CD4-positive, alpha-beta memory T cell (primary cell): ENCODE results near the gene TRPM5. TPM values are rescaled to one million over a fixed set of nuclear protein-coding genes. Genes with fewer than 3 reads are reported as not detected.
A peak's percentile ranks its signal among the peaks of the same experiment; 100 is the strongest.

ENCODE experiments used
- CTCF ChIA-PET: fragments of 350-600 bp; sonication (Branson Sonifier 250); formaldehyde crosslinking; loops from one replicate; lab custom pipeline; 2021; ENCODE audit warnings: inconsistent platforms; ENCODE audit not compliant: partially characterized antibody; lab: Charles Lee
- POLR2A ChIA-PET: fragments of 350-600 bp; sonication (Branson Sonifier 250); formaldehyde crosslinking; loops from one replicate; lab custom pipeline; 2021; ENCODE audit not compliant: partially characterized antibody; lab: Charles Lee
- DNase-seq, 5 donors: peaks; one replicate each; pipeline versions ENCODE4 v3.0.0 to v3.0.0-alpha.2; 2020 to 2022; ENCODE audit warnings: mixed read lengths in 1 of 5
- H3K27ac ChIP-seq: one replicate; pipeline ENCODE4 v1.7.0; 2013; ENCODE audit warnings: low read depth, low read length
- H3K27me3 ChIP-seq: 2 replicates; pipeline ENCODE4 v1.7.0; 2013; ENCODE audit warnings: mild to moderate bottlenecking, low read length, moderate library complexity; ENCODE audit not compliant: insufficient read depth
- H3K36me3 ChIP-seq: 2 replicates; pipeline ENCODE4 v1.7.0; 2013; ENCODE audit warnings: mild to moderate bottlenecking, low read length, moderate library complexity; ENCODE audit not compliant: insufficient read depth
- H3K4me1 ChIP-seq: 2 replicates; pipeline ENCODE4 v1.7.0; 2013; ENCODE audit warnings: mild to moderate bottlenecking, low read length, moderate library complexity; ENCODE audit not compliant: insufficient read depth
- H3K4me3 ChIP-seq, 2 donors: one replicate each; pipeline ENCODE4 v1.7.0; 2013; ENCODE audit warnings: low read length in 2 of 2, mild to moderate bottlenecking in 1 of 2
- H3K9me3 ChIP-seq, 2 donors: one replicate each; pipeline ENCODE4 v1.7.0; 2013; ENCODE audit warnings: low read length in 2 of 2, control low read depth in 1 of 2; ENCODE audit not compliant: control insufficient read depth in 1 of 2
- H3K27ac Mint-ChIP-seq, 7 donors: one replicate each; pipeline ENCODE4 v1.8.0; 2020 to 2021; ENCODE audit warnings: mixed read lengths in 7 of 7, mild to moderate bottlenecking in 6 of 7, inconsistent platforms in 3 of 7, moderate library complexity in 3 of 7
- H3K27me3 Mint-ChIP-seq, 2 donors: one replicate each; pipeline ENCODE4 v1.8.0; 2020 to 2021; ENCODE audit warnings: mixed read lengths in 2 of 2
- H3K36me3 Mint-ChIP-seq, 2 donors: one replicate each; pipeline ENCODE4 v1.8.0; 2020 to 2021; ENCODE audit warnings: mixed read lengths in 2 of 2, inconsistent platforms in 1 of 2, mild to moderate bottlenecking in 1 of 2
- H3K4me1 Mint-ChIP-seq, 4 donors: one replicate each; pipeline ENCODE4 v1.8.0; 2020 to 2021; ENCODE audit warnings: mixed read lengths in 4 of 4, mild to moderate bottlenecking in 1 of 4
- H3K4me3 Mint-ChIP-seq, 8 donors: one replicate each; pipeline ENCODE4 v1.8.0; 2020 to 2021; ENCODE audit warnings: mixed read lengths in 8 of 8, mild to moderate bottlenecking in 7 of 8, moderate library complexity in 6 of 8, inconsistent platforms in 3 of 8
- H3K9me3 Mint-ChIP-seq, 8 donors: one replicate each; pipeline ENCODE4 v1.8.0; 2020 to 2021; ENCODE audit warnings: mixed read lengths in 8 of 8, mild to moderate bottlenecking in 5 of 8, inconsistent platforms in 3 of 8, moderate library complexity in 1 of 8
- intact Hi-C: fragments of 100-400 bp; cut with micrococcal nuclease; formaldehyde crosslinking; loops from one replicate; pipeline ENCODE4 v1.15.1; 2023
- polyA plus RNA-seq, 2 donors: library from polyadenylated mRNA; unstranded; fragments of 300-500 nt; fragmentation: Illumina TruSeq; gene quantifications; one replicate each; pipeline ENCODE4 v1.2.3, GENCODE V29; 2021
- total RNA-seq, 2 experiments: library from RNA; stranded (reverse); gene quantifications; one replicate each; pipeline ENCODE4 v1.2.3, GENCODE V29; 2021

The TRPM5 gene
- total and polyA plus RNA-seq, 4 experiments from 2014 or later: 0.19 to 0.23 TPM; not detected in 2

DNA sequence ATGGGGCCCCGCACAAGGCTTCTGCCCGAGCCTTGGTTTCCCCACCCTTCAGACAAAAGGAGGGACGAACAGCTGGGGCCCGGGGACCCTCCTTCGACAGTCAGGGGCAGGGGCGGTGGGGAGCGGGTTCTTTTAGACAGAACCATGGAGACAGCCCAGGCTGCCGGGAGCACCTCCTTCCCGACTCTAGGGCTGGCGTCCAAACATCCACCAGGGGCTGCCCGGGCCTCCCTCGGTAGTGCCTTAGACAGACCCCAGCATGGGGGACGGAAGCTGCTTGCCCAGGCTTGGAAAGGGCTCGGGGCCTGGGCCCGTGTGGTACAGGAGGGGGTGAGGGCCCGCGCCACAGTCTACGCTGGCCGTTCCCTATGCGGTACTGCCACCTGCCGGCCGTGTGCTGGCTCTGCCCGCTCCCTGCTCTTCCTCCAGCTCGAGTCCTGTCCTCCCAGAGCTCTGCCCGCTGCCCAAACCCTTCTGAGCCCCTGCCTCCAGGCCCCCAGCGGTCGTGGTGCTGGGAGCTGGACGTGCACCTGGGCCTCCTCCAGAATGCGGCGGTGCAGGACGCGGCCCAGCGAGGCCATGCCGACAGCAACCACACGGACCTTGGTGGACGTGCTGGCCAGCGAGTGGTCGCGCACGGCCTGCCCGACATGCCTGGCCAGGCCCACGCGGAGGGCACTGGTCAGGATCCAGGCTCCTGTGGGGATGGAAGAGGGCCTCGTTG is 23.6 kb downstream of the TRPM5 start:
- Mint-ChIP-seq H3K4me1 (peaks cover 0 to 7% (median 2%) of the 10 kb centered on the region in 4 donors), H3K27me3 (no peaks in the 10 kb centered on the region)

DNA sequence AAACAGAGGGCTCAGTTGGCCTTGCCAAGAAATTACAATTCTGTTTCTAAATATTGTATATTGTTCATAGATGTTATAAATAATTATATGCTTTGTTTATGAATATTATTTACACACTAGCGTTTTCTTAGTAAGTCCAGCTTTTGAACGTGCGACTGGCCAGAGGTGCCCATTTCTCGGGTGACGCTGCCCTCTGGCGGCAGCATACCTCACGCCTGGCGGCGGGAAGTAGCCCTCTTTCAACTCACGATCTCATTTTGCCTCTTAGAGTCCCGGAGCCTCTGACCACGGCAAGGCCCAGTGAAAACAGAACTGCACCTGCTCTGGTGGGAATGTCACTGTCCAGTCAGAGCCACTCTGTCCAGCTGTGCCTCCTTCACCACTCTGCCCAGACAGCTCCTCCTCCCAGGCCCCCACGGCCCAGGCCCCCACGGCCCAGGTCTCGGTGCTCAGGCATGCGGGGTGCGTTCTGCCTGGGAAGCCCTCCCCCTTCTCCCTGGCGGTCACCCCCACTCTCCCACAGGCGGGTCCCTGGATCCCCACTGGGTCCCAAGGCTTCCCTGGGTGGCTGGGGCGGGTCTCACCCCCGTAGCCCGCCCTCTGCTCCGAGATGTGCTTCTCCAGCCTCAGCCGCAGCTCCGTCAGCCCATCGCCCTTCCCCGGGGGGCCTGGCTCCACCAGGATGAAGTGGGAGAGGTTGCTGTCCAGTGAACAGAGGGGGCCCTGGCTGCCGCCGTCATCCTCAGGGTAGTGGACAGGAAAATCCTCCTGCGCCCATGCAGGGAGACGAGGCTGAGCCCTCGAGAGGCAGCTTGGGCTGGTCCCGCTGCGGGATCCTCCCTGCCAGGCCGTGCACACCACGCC is 24.4 kb downstream of the TRPM5 start:
- H3K4me3 Mint-ChIP-seq: peak overlapping the region in 1 of 8 donors; percentile 34
- Histone ChIP-seq H3K4me1 (peaks cover 11% of the 10 kb centered on the region), H3K36me3 (no peaks in the 10 kb centered on the region), H3K9me3 (no peaks in the 10 kb centered on the region), H3K4me3 (no peak overlapping the region), H3K27me3 (no peaks in the 10 kb centered on the region), H3K27ac (no peak overlapping the region)
- H3K27ac Mint-ChIP-seq: no peak overlapping the region
- H3K27me3 Mint-ChIP-seq: no peaks in the 10 kb centered on the region
- intact Hi-C loops: loop anchor here (1.0 kb wide), 2 partner anchors 20 to 234 kb away; partner anchors contain the start of gene TSSC4
- CTCF ChIA-PET: interaction anchor here (0.7 to 6.9 kb wide), 30 partner anchors 8 to 669 kb away, joined by 3 to 262 read pairs (median 5); partner anchors contain the start of genes C11orf21, TSPAN32 and TSSC4
- POLR2A ChIA-PET: interaction anchor here (1.2 to 3.4 kb wide), 5 partner anchors 19 to 233 kb away, joined by 3 to 37 read pairs (median 7); partner anchors contain the start of genes C11orf21, TSPAN32 and TSSC4
- peaks cover 0 to 7% (median 2%) of the 10 kb centered on the region in 4 donors for H3K4me1 Mint-ChIP-seq
- H3K36me3 Mint-ChIP-seq: no peaks in the 10 kb centered on the region
- no peaks in the 10 kb centered on the region for H3K9me3 Mint-ChIP-seq
- DNase-seq: peak in 4 of 5 donors; percentile 40 to 57 (median 48)

More for the DNA sequence above, 23.6 kb downstream of the TRPM5 start:
- DNase-seq: peak; percentile 64 to 73 (median 70)
- Histone ChIP-seq H3K4me1 (peaks cover 11% of the 10 kb centered on the region), H3K9me3 (no peaks in the 10 kb centered on the region), H3K4me3 (no peak overlapping the region), H3K36me3 (no peaks in the 10 kb centered on the region), H3K27ac (no peak overlapping the region), H3K27me3 (no peaks in the 10 kb centered on the region)
- ChIA-PET POLR2A (interaction anchor here (1.2 to 3.4 kb wide), 5 partner anchors 20 to 234 kb away, joined by 3 to 37 read pairs (median 5); partner anchors contain the start of genes C11orf21, TSPAN32 and TSSC4), CTCF (interaction anchor here (0.7 to 6.9 kb wide), 29 partner anchors 9 to 668 kb away, joined by 3 to 262 read pairs (median 5); partner anchors contain the start of genes C11orf21, TSPAN32 and TSSC4)
- H3K9me3 Mint-ChIP-seq: no peaks in the 10 kb centered on the region
- no peaks in the 10 kb centered on the region for H3K36me3 Mint-ChIP-seq
- no peak overlapping the region for H3K27ac Mint-ChIP-seq
- intact Hi-C loops: loop anchor here (1.0 kb wide), 2 partner anchors 20 to 234 kb away; partner anchors contain the start of gene TSSC4
- H3K4me3 Mint-ChIP-seq: peak overlapping the region in 1 of 8 donors; percentile 22

DNA sequence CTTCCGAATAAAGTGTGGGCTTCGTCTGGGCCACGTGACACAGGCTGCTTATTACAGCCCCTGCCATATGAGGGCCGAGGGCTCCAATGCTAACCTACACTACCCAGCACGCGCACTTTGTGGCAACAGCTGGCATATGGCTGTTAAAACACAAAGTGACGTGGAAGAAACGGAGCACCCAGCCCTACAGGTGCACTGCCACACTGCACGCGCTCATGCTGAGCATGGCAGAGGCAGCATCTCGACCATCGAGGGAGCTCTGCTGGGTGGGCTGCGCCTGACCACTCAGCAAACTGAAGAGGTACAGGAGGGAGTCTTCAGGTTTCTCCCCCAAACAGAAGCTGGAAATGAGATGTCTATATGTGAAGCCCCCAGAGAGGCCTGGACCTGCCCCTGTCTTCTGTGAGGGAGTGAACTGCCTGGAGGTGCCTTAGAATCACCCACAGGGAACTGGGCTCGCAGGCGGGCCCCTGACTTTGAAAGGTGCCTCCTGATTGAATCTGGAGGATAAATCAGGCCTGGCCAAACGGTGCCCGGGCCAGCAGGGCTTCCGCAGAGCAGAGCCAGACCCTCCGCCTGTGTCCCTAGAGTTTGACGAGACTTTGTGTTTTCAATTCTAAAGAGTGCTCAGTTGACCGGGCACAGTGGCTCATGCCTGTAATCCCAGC is 25.5 kb downstream of the TRPM5 start:
- H3K27ac Mint-ChIP-seq: peak overlapping the region in 1 of 7 donors; percentile 3
- H3K27me3 Mint-ChIP-seq: no peaks in the 10 kb centered on the region
- Histone ChIP-seq H3K36me3 (no peaks in the 10 kb centered on the region), H3K4me1 (peaks cover 11% of the 10 kb centered on the region), H3K9me3 (no peaks in the 10 kb centered on the region), H3K27me3 (no peaks in the 10 kb centered on the region), H3K27ac (no peak overlapping the region), H3K4me3 (no peak overlapping the region)
- POLR2A ChIA-PET: interaction anchor here (1.8 to 3.4 kb wide), 3 partner anchors 18 to 220 kb away, joined by 5 to 37 read pairs (median 7); partner anchors contain the start of genes C11orf21, TSPAN32 and TSSC4
- H3K4me3 Mint-ChIP-seq: no peak overlapping the region
- DNase-seq: no peak
- H3K4me1 Mint-ChIP-seq: peaks cover 0 to 7% (median 2%) of the 10 kb centered on the region in 4 donors
- H3K36me3 Mint-ChIP-seq: no peaks in the 10 kb centered on the region
- intact Hi-C loops: no loop called here
- CTCF ChIA-PET: interaction anchor here (0.9 to 6.9 kb wide), 13 partner anchors 10 to 253 kb away, joined by 4 to 262 read pairs (median 12); partner anchors contain the start of genes C11orf21, TSPAN32 and TSSC4
- no peaks in the 10 kb centered on the region for H3K9me3 Mint-ChIP-seq

DNA sequence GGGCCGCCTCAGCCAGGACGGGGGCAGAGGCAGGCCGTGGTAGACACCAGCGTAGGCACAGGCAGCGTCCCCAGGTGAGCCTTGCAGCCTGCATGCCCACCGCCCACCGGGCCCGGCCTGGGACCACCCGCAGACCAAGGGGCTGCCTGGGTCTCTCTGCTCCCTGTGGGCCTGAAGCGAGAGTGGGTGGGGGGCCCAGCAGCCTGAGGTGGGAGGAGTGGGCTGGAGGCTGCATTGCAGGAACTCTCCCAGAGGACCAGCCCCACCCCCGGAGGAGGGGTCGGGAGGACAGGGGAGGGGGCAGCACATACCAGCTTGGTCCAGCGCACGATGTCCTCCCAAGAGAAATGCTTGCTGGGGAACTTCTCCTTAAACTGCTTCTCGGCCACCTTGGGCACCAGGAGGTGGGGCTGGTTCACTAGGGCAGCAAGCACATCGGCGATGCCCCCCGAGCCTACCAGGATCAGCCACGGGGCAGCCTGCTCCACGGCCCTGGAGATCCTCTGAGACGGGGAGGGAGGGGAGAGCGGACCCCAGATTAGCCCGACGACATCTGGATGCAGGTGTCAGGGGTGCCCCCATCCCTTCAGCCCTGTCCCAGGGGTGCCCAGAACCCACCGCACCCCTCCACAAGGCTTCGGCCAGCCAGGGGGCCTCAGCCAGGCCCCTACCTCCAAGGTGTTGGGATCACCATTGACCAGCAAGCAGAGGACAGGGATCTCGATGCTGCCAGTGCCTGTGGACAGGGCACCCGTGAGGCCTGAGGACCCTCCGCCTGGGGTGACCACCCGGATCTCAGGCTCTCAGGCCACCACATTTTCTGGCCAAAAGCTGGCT is 26.2 kb downstream of the TRPM5 start:
- no peaks in the 10 kb centered on the region for H3K36me3 ChIP-seq
- peaks cover 11% of the 10 kb centered on the region for H3K4me1 ChIP-seq
- H3K4me1 Mint-ChIP-seq: peaks cover 0 to 7% (median 2%) of the 10 kb centered on the region in 4 donors
- POLR2A ChIA-PET: interaction anchor here (1.8 to 3.4 kb wide), 2 partner anchors 17 to 114 kb away, joined by 7 to 37 read pairs; partner anchors contain the start of genes C11orf21, TSPAN32 and TSSC4
- CTCF ChIA-PET: interaction anchor here (0.8 to 6.9 kb wide), 6 partner anchors 18 to 224 kb away, joined by 4 to 262 read pairs (median 28); partner anchors contain the start of genes C11orf21, TSPAN32 and TSSC4
- intact Hi-C loops: no loop called here
- no peaks in the 10 kb centered on the region for H3K27me3 Mint-ChIP-seq
- no peaks in the 10 kb centered on the region for H3K36me3 Mint-ChIP-seq
- H3K27ac ChIP-seq: no peak overlapping the region
- no peak overlapping the region for H3K4me3 ChIP-seq
- no peaks in the 10 kb centered on the region for H3K9me3 Mint-ChIP-seq
- H3K27ac Mint-ChIP-seq: no peak overlapping the region
- H3K27me3 ChIP-seq: no peaks in the 10 kb centered on the region
- no peaks in the 10 kb centered on the region for H3K9me3 ChIP-seq
- H3K4me3 Mint-ChIP-seq: no peak overlapping the region
- no peak for DNase-seq

DNA sequence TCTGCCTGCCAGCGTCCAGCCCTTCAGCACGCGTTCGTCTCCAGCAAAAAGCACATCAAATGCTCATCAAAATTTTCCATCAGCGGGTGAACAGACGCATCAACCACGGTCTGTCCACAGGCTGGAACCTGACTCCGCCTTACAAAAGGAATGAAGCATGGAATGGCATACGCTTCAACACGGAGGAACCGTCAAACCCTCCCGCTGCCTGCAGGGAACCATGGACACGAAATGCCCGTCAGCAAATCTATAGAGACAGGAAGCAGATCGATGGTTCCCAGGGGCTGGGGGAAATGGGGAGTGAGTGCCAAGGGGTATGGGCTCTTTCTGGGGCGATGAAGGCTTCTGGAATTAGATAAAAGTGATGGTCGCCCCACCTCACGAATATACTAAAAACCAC is 27.5 kb downstream of the TRPM5 start:
- POLR2A ChIA-PET: interaction anchor here (1.4 kb wide), 1 partner anchor 17 kb away, joined by 3 read pairs; no protein-coding TSS in a partner anchor

More for the DNA sequence above, 27.5 kb downstream of the TRPM5 start:
- CTCF ChIA-PET: interaction anchor here (0.8 to 6.9 kb wide), 3 partner anchors 112 to 138 kb away, joined by 4 to 262 read pairs (median 4); partner anchors contain the start of genes C11orf21 and TSPAN32
- H3K27me3 ChIP-seq: no peaks in the 10 kb centered on the region
- intact Hi-C loops: no loop called here
- DNase-seq: no peak
- Mint-ChIP-seq H3K4me3 (no peak overlapping the region), H3K27me3 (no peaks in the 10 kb centered on the region), H3K9me3 (no peaks in the 10 kb centered on the region), H3K27ac (no peak overlapping the region), H3K36me3 (no peaks in the 10 kb centered on the region), H3K4me1 (peaks cover 0 to 7% (median 2%) of the 10 kb centered on the region in 4 donors)
- H3K4me1 ChIP-seq: peaks cover 11% of the 10 kb centered on the region
- H3K36me3 ChIP-seq: no peaks in the 10 kb centered on the region
- no peaks in the 10 kb centered on the region for H3K9me3 ChIP-seq
- no peak overlapping the region for H3K4me3 ChIP-seq
- H3K27ac ChIP-seq: no peak overlapping the region
